RWPE2 (cell line): ENCODE measurements around the gene FAM163A.
A peak's percentile ranks its signal among the peaks of the same experiment; 100 is the strongest.
"Not testable (repeated sequence)": the region's sequence is repeated elsewhere in the genome, so short reads cannot be mapped to it uniquely, and the experiment has no call there.

Experiments used
- ATAC-seq: fragments of 200-7000 bp; cut with Tn5 transposase; 3 replicates; pipeline ENCODE4 v1.9.1; 2021; ENCODE audit warnings: low read depth
- DNase-seq: peaks from one replicate; pipeline ENCODE4 v3.0.0-alpha.2; 2020; ENCODE audit warnings: low spot score
- H3K27ac ChIP-seq: fragments of 450-650 bp; 2 replicates; pipeline ENCODE4 v1.5.1; 2017; ENCODE audit warnings: mild to moderate bottlenecking; ENCODE audit not compliant: poor library complexity, severe bottlenecking
- H3K27me3 ChIP-seq: fragments of 250-450 bp; sonication (Bioruptor Pico); 2 replicates; pipeline ENCODE4 v1.5.1; 2021; ENCODE audit warnings: mild to moderate bottlenecking, moderate library complexity; ENCODE audit not compliant: insufficient read depth, poor library complexity, severe bottlenecking
- H3K36me3 ChIP-seq: fragments of 250-450 bp; sonication (Bioruptor Pico); 2 replicates; pipeline ENCODE4 v1.5.1; 2020; ENCODE audit warnings: low read depth, mild to moderate bottlenecking, moderate library complexity
- H3K4me1 ChIP-seq: fragments of 250-450 bp; sonication (Bioruptor Pico); 2 replicates; pipeline ENCODE4 v1.5.1; 2021; ENCODE audit warnings: mild to moderate bottlenecking, moderate library complexity; ENCODE audit not compliant: insufficient read depth, poor library complexity, severe bottlenecking
- H3K4me3 ChIP-seq: fragments of 250-450 bp; sonication (Bioruptor Pico); 2 replicates; pipeline ENCODE4 v1.5.1; 2021; ENCODE audit warnings: mild to moderate bottlenecking, moderate library complexity; ENCODE audit not compliant: severe bottlenecking
- H3K9me3 ChIP-seq: fragments of 250-450 bp; sonication (Bioruptor Pico); 2 replicates; pipeline ENCODE4 v1.5.1; 2021; ENCODE audit warnings: mild to moderate bottlenecking, moderate library complexity; ENCODE audit not compliant: severe bottlenecking
- TF ChIP-seq, protein P1 (sequence below): fragments of 450-650 bp; IDR thresholded peaks from one replicate; pipeline ENCODE4 v1.5.1; 2017; ENCODE audit warnings: mild to moderate bottlenecking, moderate library complexity; ENCODE audit not compliant: poor library complexity, severe bottlenecking

Gene FAM163A

DNA sequence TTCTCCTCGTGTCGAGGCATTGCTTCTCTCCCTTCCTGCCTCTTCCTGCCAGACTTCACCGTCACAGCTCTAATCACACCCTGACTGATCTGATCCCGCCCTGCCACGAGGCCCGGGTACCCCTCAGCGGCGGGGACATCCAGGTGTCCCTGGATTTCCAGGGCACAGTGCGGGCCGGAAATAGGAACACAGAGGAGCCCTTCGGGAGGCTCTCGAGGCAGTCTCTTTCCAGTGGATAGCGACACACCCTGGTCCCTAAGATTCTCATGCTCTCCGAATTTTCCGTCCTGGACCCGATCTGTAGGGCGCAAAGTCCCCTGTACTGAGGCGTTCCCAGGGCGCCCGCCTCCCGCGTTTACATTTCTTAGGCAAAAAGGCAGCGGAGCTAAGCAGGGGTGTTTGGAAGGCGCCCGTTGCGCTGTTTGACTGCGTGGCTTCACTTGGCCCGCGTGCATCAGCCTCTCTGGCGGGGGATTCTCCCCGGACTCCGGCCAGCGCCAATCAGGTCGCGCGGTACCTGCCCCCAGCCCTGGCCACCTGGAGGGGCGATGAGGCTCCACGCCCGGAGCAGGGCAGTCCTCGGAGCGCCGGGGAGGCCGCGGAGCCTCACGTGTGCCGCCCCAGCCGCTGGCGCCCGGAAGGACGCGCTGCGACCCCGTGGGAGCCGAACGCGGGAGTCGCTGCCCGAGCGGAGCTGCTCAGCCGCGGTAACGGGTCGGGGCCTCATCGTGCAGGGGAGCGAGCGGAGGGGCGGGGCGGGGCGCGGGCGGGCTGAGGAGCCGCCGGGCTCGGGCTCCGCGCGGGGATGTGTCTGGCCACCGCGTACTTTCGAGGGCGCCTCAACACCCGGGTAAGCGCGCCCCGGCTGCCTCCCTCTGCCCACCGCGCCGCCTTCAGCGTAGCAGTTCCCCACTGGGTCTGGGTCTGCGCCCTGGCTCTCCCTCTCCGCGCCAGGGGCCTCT lies at the start of gene FAM163A:
Gene FAM163A (plus strand): TSS at position 575 of the 962 bp plus-strand sequence. CDS start 69,807 bp downstream, outside the sequence.
- DNase-seq, result no peak
- Histone ChIP-seq H3K27me3 (peaks cover 88% of the 10 kb centered on the region), H3K4me3 (no peak within 1 kb of the TSS), H3K27ac (no peak within 1 kb of the TSS), H3K36me3 (no peaks in the 10 kb centered on the region), H3K9me3 (no peaks in the 10 kb centered on the region), H3K4me1 (no peaks in the 10 kb centered on the region)
- TF ChIP-seq, protein P1, sequence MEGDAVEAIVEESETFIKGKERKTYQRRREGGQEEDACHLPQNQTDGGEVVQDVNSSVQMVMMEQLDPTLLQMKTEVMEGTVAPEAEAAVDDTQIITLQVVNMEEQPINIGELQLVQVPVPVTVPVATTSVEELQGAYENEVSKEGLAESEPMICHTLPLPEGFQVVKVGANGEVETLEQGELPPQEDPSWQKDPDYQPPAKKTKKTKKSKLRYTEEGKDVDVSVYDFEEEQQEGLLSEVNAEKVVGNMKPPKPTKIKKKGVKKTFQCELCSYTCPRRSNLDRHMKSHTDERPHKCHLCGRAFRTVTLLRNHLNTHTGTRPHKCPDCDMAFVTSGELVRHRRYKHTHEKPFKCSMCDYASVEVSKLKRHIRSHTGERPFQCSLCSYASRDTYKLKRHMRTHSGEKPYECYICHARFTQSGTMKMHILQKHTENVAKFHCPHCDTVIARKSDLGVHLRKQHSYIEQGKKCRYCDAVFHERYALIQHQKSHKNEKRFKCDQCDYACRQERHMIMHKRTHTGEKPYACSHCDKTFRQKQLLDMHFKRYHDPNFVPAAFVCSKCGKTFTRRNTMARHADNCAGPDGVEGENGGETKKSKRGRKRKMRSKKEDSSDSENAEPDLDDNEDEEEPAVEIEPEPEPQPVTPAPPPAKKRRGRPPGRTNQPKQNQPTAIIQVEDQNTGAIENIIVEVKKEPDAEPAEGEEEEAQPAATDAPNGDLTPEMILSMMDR, result no peak
- peak; percentile 34 for ATAC-seq

DNA sequence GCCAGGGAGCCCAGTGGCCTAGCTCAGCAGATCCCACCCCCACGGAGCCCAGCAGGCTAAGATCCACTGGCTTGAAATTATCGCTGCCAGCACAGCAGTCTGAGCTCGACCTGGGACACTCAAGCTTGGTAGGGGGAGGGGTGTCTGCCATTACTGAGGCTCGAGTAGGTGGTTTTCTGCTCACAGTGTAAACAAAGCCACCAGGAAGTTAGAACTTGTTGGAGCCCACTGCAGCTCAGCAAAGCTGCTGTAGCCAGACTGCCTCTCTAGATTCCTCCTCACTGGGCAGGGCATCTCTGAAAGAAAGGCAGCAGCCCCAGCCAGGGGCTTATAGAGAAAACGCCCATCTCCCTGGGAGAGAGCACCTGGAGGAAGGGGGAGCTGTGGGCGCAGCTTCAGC lies 48.6 kb upstream of the FAM163A start:
- not testable (repeated sequence) for H3K36me3 ChIP-seq, H3K9me3 ChIP-seq, H3K27ac ChIP-seq, H3K4me3 ChIP-seq, H3K4me1 ChIP-seq, DNase-seq, H3K27me3 ChIP-seq, ATAC-seq

DNA sequence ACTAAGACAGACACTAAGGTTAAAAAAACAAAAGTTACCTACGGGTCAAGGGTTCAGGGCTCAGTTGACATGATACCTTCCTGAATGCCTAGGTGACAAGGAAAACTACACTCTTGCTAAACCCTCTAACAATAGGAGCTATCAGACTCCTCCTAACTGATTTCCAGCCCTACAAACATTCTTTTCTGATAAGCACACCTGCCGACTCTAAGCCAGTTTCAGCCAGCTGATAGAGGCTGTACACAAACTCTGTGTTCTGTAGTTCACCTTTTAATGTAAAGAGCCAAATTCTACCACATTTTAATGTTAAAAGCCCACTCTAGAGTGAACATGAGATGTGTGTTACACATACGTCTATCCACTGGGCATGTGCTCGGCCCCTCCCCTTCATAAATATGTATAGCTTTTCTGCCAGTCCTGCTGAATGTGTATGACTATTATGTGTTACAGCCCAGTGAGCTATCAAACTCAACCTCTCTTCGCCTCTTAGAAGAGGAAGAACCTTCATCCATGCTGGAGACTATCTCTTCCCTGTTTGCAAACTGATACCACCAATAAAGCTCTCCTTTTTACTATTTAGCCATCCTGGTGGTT lies 40.0 kb upstream of the FAM163A start:
- Histone ChIP-seq H3K4me1 (no peaks in the 10 kb centered on the region), H3K9me3 (no peaks in the 10 kb centered on the region), H3K36me3 (no peaks in the 10 kb centered on the region), H3K27ac (no peak overlapping the region), H3K27me3 (no peaks in the 10 kb centered on the region), H3K4me3 (no peak overlapping the region)
- TF ChIP-seq, protein P1, result no peak
- DNase-seq (no peak), ATAC-seq (no peak)

- Histone ChIP-seq H3K27ac (no peak overlapping the region), H3K9me3 (no peaks in the 10 kb centered on the region), H3K4me1 (no peaks in the 10 kb centered on the region), H3K36me3 (no peaks in the 10 kb centered on the region), H3K4me3 (no peak overlapping the region), H3K27me3 (no peaks in the 10 kb centered on the region)
- no peak for ATAC-seq
- no peak for DNase-seq
- TF ChIP-seq, protein P1, result peak; percentile 85
These were observed 36.7 kb upstream of the FAM163A start for GRCh38 chr1:179706339-179706941.

DNA sequence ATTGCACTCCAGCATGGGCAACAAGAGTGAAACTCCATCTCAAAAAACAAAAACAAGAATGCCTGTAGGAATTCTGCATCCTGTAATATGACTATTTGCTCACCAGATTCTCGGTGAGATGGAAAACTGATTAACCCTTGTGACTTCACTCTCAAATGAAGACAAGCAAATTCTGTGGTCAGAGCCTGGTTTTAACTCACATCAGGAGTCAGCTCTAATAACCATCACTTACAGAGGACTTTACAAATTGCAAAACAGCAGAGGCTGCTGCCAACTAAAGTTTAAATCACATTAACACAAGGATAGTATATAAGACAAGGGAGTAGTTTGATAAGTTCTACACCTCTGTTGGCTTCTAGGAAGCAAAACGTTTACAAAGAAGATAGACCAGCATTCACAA lies 35.7 kb upstream of the FAM163A start:
- Histone ChIP-seq H3K27me3 (no peaks in the 10 kb centered on the region), H3K36me3 (no peaks in the 10 kb centered on the region), H3K4me3 (no peak overlapping the region), H3K9me3 (no peaks in the 10 kb centered on the region), H3K4me1 (no peaks in the 10 kb centered on the region), H3K27ac (no peak overlapping the region)
- TF ChIP-seq, protein P1, result no peak
- no peak for DNase-seq
- ATAC-seq, result no peak
